Astrocyte of the cerebellum (primary cell): Measurements from ENCODE around the gene RCSD1.

ENCODE experiments used
- DNase-seq: peaks from one replicate; pipeline ENCODE4 v3.0.0-alpha.2; 2011; ENCODE audit warnings: low read depth
- H3K4me3 ChIP-seq: 2 replicates; pipeline ENCODE4 v1.5.1; 2011; ENCODE audit warnings: mild to moderate bottlenecking, low read depth, low read length, moderate library complexity
- CTCF ChIP-seq: IDR thresholded peaks from 2 replicates; pipeline ENCODE4 v1.5.1; 2012; ENCODE audit warnings: low read length, low read depth, moderate library complexity, mild to moderate bottlenecking; ENCODE audit errors: missing control alignments
- in situ Hi-C: cut with HindIII; loops from 2 replicates; pipeline ENCODE4 v1.10.0; 2017; ENCODE audit warnings: low sequenced_read_pairs

RCSD1 gene

GRCh38 chr1:167707942-167708341, 77.9 kb downstream of the RCSD1 start:
- DNase-seq = no peak
- H3K4me3 ChIP-seq = no peak overlapping the region
- no peak for TF ChIP-seq CTCF
- in situ Hi-C loops = loop anchor here (5.0 kb wide), 1 partner anchor 101 kb away; no protein-coding TSS in a partner anchor

DNA sequence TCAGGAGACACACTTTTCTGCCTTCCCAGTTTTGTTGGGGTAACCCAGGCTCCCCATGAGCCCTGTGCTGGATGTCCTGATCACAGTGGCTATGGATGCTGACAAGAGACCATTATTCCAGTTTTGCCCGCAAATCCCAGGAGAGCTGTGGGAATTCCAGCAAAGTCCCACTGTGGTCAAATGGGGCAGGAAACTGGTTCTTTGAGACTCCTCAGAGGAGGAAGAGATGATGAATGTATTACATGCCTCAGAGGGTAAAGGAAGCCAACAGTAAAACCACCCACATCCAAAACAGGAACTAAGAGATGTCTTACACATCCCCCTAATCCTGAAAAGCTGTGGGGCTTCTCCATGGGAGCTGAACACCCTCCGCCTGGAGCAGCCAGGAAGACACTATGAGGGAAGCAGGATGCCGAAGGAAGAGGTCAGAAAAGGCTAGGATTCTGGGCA, 78.9 kb downstream of the RCSD1 start:
- in situ Hi-C loops = loop anchor here (5.0 kb wide), 1 partner anchor 102 kb away; no protein-coding TSS in a partner anchor
- TF ChIP-seq CTCF = no peak
- H3K4me3 ChIP-seq = no peak overlapping the region
- no peak for DNase-seq

- no peak for TF ChIP-seq CTCF
- no peak for DNase-seq
- in situ Hi-C loops = no loop called here
- no peak overlapping the region for H3K4me3 ChIP-seq
Observed at GRCh38 chr1:167710836-167711235, 80.8 kb downstream of the RCSD1 start.

GRCh38 chr1:167711797-167712196, 81.8 kb downstream of the RCSD1 start:
- TF ChIP-seq CTCF = no peak
- H3K4me3 ChIP-seq = no peak overlapping the region
- no peak for DNase-seq
- in situ Hi-C loops = no loop called here

GRCh38 chr1:167713330-167714081, 83.5 kb downstream of the RCSD1 start:
- DNase-seq = no peak
- peak overlapping the region; percentile 86 for H3K4me3 ChIP-seq

GRCh38 chr1:167714098-167714438, 84.0 kb downstream of the RCSD1 start:
- no peak for DNase-seq
- in situ Hi-C loops = no loop called here
- peak overlapping the region; percentile 86 for H3K4me3 ChIP-seq
- no peak for TF ChIP-seq CTCF

More at GRCh38 chr1:167713330-167714081, 83.5 kb downstream of the RCSD1 start:
- in situ Hi-C loops = no loop called here
- TF ChIP-seq CTCF = no peak
